GM12864 (cell line): Measurements from ENCODE around the gene DCUN1D2.
A peak's percentile ranks its signal among the peaks of the same experiment; 100 is the strongest.
"Not testable (repeated sequence)": the region's sequence is repeated elsewhere in the genome, so short reads cannot be mapped to it uniquely, and the experiment has no call there.

Experiments used
- DNase-seq: peaks from one replicate; pipeline ENCODE4 v3.0.0-alpha.2; 2011; ENCODE audit warnings: low read depth
- H3K4me3 ChIP-seq: 2 replicates; pipeline ENCODE4 v1.5.1; 2011; ENCODE audit warnings: mild to moderate bottlenecking, low read depth, low read length, control low read depth
- TF ChIP-seq, protein P1 (sequence below): IDR thresholded peaks from 2 replicates; pipeline ENCODE4 v1.5.1; 2011; ENCODE audit warnings: low read depth, mild to moderate bottlenecking, moderate library complexity, low read length, control low read depth, inconsistent platforms; ENCODE audit errors: missing control alignments

DCUN1D2 gene

GRCh38 chr13:113452466-113452865, 38.0 kb downstream of the DCUN1D2 start:
- TF ChIP-seq, protein P1, sequence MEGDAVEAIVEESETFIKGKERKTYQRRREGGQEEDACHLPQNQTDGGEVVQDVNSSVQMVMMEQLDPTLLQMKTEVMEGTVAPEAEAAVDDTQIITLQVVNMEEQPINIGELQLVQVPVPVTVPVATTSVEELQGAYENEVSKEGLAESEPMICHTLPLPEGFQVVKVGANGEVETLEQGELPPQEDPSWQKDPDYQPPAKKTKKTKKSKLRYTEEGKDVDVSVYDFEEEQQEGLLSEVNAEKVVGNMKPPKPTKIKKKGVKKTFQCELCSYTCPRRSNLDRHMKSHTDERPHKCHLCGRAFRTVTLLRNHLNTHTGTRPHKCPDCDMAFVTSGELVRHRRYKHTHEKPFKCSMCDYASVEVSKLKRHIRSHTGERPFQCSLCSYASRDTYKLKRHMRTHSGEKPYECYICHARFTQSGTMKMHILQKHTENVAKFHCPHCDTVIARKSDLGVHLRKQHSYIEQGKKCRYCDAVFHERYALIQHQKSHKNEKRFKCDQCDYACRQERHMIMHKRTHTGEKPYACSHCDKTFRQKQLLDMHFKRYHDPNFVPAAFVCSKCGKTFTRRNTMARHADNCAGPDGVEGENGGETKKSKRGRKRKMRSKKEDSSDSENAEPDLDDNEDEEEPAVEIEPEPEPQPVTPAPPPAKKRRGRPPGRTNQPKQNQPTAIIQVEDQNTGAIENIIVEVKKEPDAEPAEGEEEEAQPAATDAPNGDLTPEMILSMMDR, result no peak
- H3K4me3 ChIP-seq, result no peak overlapping the region
- no peak for DNase-seq

- TF ChIP-seq, protein P1, result no peak
- H3K4me3 ChIP-seq, result no peak overlapping the region
- no peak for DNase-seq
Measured at GRCh38 chr13:113451951-113452421, 38.5 kb downstream of the DCUN1D2 start.

GRCh38 chr13:113450861-113451620, 39.5 kb downstream of the DCUN1D2 start:
- DNase-seq, H3K4me3 ChIP-seq: not testable (repeated sequence)
- TF ChIP-seq, protein P1, result peak; percentile 46

DNA sequence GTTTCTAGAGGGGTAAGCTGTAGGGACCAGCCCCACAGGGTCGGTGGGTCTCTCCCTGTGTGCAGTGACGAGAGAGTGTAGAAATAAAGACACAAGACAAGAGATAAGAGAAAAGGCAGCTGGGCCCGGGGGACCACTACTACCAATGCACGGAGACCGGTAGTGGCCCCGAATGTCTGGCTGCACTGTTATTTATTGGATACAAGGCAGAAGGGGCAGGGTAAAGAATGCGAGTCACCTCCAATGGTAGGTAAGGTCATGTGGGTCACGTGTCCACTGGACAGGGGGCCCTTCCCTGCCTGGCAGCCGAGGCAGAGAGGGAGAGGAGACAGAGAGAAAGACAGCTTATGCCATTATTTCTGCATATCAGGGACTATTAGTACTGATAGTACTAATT, 40.2 kb downstream of the DCUN1D2 start:
- peak overlapping the region; percentile 61; the same call in 1 of the 2 replicates for H3K4me3 ChIP-seq
- DNase-seq, result not testable (repeated sequence)

DNA sequence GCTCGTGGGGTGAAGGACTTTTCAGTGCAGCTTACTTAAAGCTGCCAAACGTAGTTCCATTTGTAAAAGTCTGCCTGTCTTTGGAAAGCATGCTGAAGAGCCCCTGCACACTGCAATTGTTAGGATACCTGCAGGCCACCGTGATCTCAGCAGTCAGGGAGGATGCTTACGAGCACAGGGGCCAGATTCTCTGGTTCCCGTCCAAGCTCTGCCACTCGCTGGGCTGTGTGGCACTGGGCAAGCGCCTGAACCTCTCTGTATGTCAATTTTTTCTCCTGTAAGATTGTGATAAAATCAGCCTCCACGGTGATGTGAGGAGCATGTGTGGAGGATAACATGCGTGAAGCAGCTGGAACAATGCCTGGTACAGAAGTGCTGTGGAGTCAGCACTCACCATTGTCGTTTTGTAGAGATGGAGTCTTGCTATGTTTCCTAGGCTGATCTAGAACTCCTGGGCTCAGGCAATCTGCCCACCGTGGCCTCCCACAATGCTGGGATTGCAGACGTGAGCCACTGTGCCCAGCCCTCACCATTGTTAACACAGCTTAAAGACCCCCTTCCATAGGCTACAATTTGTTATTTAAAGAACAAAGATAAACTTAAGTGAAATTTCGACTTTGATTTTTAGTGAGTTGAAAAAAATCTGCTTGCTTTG, 40.7 kb downstream of the DCUN1D2 start:
- DNase-seq, result no peak
- TF ChIP-seq, protein P1, result no peak
- H3K4me3 ChIP-seq, result peak overlapping the region; percentile 61

DNA sequence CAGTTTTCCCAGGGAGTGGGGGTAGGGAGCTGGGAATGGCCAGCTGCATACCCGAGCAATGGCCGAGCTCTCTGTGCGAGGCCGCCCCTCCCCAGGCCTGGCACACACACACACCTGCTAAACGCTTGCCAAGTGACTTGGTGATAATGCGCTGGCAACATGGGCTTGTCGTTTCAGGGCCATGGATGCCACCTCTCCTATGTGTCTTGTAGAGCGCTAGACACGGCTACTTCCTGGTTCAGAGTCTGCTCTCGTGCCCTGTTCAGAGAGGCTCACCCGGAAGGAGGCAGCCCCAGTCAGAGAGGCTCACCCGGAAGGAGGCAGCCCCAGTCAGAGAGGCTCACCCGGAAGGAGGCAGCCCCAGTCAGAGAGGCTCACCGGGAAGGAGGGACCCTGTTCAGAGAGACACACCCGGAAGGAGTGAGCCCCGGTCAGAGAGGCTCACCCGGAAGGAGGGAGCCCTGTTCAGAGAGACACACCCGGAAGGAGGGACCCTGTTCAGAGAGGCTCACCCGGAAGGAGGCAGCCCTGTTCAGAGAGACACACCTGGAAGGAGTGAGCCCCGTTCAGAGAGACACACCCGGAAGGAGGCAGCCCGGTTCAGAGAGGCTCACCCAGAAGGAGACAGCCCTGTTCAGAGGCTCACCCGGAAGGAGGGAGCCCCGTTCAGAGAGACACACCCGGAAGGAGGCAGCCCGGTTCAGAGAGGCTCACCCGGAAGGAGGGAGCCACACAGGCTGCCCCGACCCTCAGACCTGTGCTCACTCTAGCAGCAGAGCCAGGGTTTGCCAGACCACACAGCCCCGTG, 41.4 kb downstream of the DCUN1D2 start:
- DNase-seq, result peak; percentile 91
- TF ChIP-seq, protein P1, result no peak
- peak overlapping the region; percentile 91 for H3K4me3 ChIP-seq

GRCh38 chr13:113448545-113448884, 42.0 kb downstream of the DCUN1D2 start:
- TF ChIP-seq, protein P1, result no peak
- DNase-seq, result no peak
- peak overlapping the region; percentile 91 for H3K4me3 ChIP-seq
